ENCODE results near the gene MAN1C1. TPM values are rescaled to one million over a fixed set of nuclear protein-coding genes. Genes with fewer than 3 reads are reported as not detected.

The MAN1C1 gene
- total RNA-seq, 2 donors from 2014 or later = 4.4 to 10.9 TPM

GRCh38 chr1:25748531-25749205 lies 132.1 kb downstream of the MAN1C1 start:
- H3K4me1 ChIP-seq = peaks cover 8% of the 10 kb centered on the region
- no peaks in the 10 kb centered on the region for H3K36me3 ChIP-seq (replicated peaks in 1 of 2; ENCODE audit: insufficient read depth in 1 of 2, low read depth in 2 of 2)
- TF ChIP-seq POLR2A (IDR thresholded peaks at IDR 0.05) (no peak), CTCF (IDR thresholded peaks at IDR 0.05) (no peak)
- no peaks in the 10 kb centered on the region for H3K9me3 ChIP-seq
- no peak overlapping the region for H3K4me3 ChIP-seq
- H3K27ac ChIP-seq = no peak overlapping the region
- WGBS, 2 donors = 77 to 83% methylated on average over 8 of the region's 8 CpGs
- no peaks in the 10 kb centered on the region for H3K27me3 ChIP-seq
- ATAC-seq (no peak), DNase-seq (peak in 1 of 4 donors; percentile 26)
- intact Hi-C loops (cut with DNase I) = no loop called here

- Histone ChIP-seq H3K4me1 (no peaks in the 10 kb centered on the region), H3K27me3 (no peaks in the 10 kb centered on the region), H3K27ac (no peak overlapping the region), H3K36me3 (replicated peaks in 1 of 2; ENCODE audit: insufficient read depth in 1 of 2, low read depth in 2 of 2) (no peaks in the 10 kb centered on the region), H3K4me3 (no peak overlapping the region), H3K9me3 (no peaks in the 10 kb centered on the region)
- TF ChIP-seq POLR2A (IDR thresholded peaks at IDR 0.05) = no peak
- no peak for TF ChIP-seq CTCF (IDR thresholded peaks at IDR 0.05)
- no peak for DNase-seq
- intact Hi-C loops (cut with DNase I) = no loop called here
- ATAC-seq = no peak
- WGBS, 2 donors = 73 to 83% methylated on average over 6 of the region's 6 CpGs
Observed at GRCh38 chr1:25750923-25751605, 134.5 kb downstream of the MAN1C1 start.

- ATAC-seq = no peak
- TF ChIP-seq POLR2A (IDR thresholded peaks at IDR 0.05) (no peak), CTCF (IDR thresholded peaks at IDR 0.05) (no peak)
- intact Hi-C loops (cut with DNase I) = loop anchor here (5.0 kb wide), 1 partner anchor 38 kb away; no protein-coding TSS in a partner anchor
- Histone ChIP-seq H3K36me3 (replicated peaks in 1 of 2; ENCODE audit: insufficient read depth in 1 of 2, low read depth in 2 of 2) (no peaks in the 10 kb centered on the region), H3K4me1 (peaks cover 10% of the 10 kb centered on the region), H3K4me3 (no peak overlapping the region), H3K9me3 (no peaks in the 10 kb centered on the region), H3K27me3 (no peaks in the 10 kb centered on the region), H3K27ac (no peak overlapping the region)
- WGBS, 2 donors = 79 to 82% methylated on average over 12 to 17 of the region's 17 CpGs
- no peak for DNase-seq
Observed at GRCh38 chr1:25754470-25755181, 138.0 kb downstream of the MAN1C1 start.

GRCh38 chr1:25755475-25756125 lies 139.0 kb downstream of the MAN1C1 start:
- intact Hi-C loops (cut with DNase I) = loop anchor here (5.0 kb wide), 1 partner anchor 37 kb away; no protein-coding TSS in a partner anchor
- 81 to 87% methylated on average over 7 of the region's 7 CpGs for WGBS, 2 donors
- no peak for ATAC-seq

More at GRCh38 chr1:25755475-25756125, 139.0 kb downstream of the MAN1C1 start:
- TF ChIP-seq POLR2A (IDR thresholded peaks at IDR 0.05) (no peak), CTCF (IDR thresholded peaks at IDR 0.05) (no peak)
- Histone ChIP-seq H3K27ac (no peak overlapping the region), H3K4me3 (no peak overlapping the region), H3K27me3 (no peaks in the 10 kb centered on the region), H3K36me3 (replicated peaks in 1 of 2; ENCODE audit: insufficient read depth in 1 of 2, low read depth in 2 of 2) (no peaks in the 10 kb centered on the region), H3K4me1 (peaks cover 15% of the 10 kb centered on the region), H3K9me3 (no peaks in the 10 kb centered on the region)
- DNase-seq = no peak

All from body of pancreas (tissue), 4 donors.